A549 (cell line): Measurements from ENCODE around the gene CNTN5.

Source experiments
- EP300 ChIP-seq, 2 experiments: fragments of >200 bp; sonication (Bioruptor Twin); formaldehyde crosslinking; IDR thresholded peaks; 2 replicates in 1 of 2; 3 replicates in 1 of 2; pipeline ENCODE4 v1.6.1; 2016 to 2017
- KDM1A ChIP-seq: fragments of 200-600 bp; sonication (generic); IDR thresholded peaks from 2 replicates; pipeline ENCODE4 v1.6.1; 2016; ENCODE audit warnings: low read depth, mild to moderate bottlenecking
- MAZ ChIP-seq: fragments of 150-350 bp; IDR thresholded peaks from 2 replicates; pipeline ENCODE4 v1.6.1; 2014; ENCODE audit warnings: antibody characterized with exemption, low read depth, low read length, borderline replicate concordance
- MYC ChIP-seq: IDR thresholded peaks from 2 replicates; pipeline ENCODE4 v1.6.1; 2012; ENCODE audit warnings: mild to moderate bottlenecking, inconsistent platforms, low read length, improper control_type of control experiment, borderline replicate concordance
- POLR2A ChIP-seq: IDR thresholded peaks from 2 replicates; pipeline ENCODE4 v1.6.1; 2012; ENCODE audit warnings: mild to moderate bottlenecking, low read length
- RFX5 ChIP-seq: fragments of 450-650 bp; IDR thresholded peaks from 2 replicates; pipeline ENCODE4 v1.7.1; 2014; ENCODE audit warnings: antibody characterized with exemption, mild to moderate bottlenecking, moderate library complexity
- SREBF2 ChIP-seq: fragments of 450-650 bp; IDR thresholded peaks from 2 replicates; pipeline ENCODE4 v1.6.1; 2014; ENCODE audit warnings: mild to moderate bottlenecking, moderate library complexity
- TF ChIP-seq, protein P1 (sequence below): fragments of >200 bp; sonication (Bioruptor Twin); formaldehyde crosslinking; IDR thresholded peaks from 3 replicates; pipeline ENCODE4 v1.5.1; 2016
- TF ChIP-seq, protein P2 (sequence below): IDR thresholded peaks from 2 replicates; pipeline ENCODE4 v1.6.1; 2012
- TF ChIP-seq, protein P3 (sequence below): fragments of 250-450 bp; sonication (Bioruptor Pico); IDR thresholded peaks from 2 replicates; pipeline ENCODE4 v1.5.0; 2021; ENCODE audit warnings: mild to moderate bottlenecking, moderate library complexity, borderline replicate concordance

GRCh38 chr11:99281331-99281730 lies 260.6 kb downstream of the CNTN5 start:
- TF ChIP-seq, protein P1, sequence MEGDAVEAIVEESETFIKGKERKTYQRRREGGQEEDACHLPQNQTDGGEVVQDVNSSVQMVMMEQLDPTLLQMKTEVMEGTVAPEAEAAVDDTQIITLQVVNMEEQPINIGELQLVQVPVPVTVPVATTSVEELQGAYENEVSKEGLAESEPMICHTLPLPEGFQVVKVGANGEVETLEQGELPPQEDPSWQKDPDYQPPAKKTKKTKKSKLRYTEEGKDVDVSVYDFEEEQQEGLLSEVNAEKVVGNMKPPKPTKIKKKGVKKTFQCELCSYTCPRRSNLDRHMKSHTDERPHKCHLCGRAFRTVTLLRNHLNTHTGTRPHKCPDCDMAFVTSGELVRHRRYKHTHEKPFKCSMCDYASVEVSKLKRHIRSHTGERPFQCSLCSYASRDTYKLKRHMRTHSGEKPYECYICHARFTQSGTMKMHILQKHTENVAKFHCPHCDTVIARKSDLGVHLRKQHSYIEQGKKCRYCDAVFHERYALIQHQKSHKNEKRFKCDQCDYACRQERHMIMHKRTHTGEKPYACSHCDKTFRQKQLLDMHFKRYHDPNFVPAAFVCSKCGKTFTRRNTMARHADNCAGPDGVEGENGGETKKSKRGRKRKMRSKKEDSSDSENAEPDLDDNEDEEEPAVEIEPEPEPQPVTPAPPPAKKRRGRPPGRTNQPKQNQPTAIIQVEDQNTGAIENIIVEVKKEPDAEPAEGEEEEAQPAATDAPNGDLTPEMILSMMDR: no peak
- TF ChIP-seq SREBF2 (no peak), MYC (no peak), EP300 (IDR thresholded peaks at IDR 0.05) (no peak), KDM1A (no peak), RFX5 (no peak), POLR2A (no peak), MAZ (no peak)
- TF ChIP-seq, protein P2, sequence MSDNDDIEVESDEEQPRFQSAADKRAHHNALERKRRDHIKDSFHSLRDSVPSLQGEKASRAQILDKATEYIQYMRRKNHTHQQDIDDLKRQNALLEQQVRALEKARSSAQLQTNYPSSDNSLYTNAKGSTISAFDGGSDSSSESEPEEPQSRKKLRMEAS: no peak
- TF ChIP-seq, protein P3, sequence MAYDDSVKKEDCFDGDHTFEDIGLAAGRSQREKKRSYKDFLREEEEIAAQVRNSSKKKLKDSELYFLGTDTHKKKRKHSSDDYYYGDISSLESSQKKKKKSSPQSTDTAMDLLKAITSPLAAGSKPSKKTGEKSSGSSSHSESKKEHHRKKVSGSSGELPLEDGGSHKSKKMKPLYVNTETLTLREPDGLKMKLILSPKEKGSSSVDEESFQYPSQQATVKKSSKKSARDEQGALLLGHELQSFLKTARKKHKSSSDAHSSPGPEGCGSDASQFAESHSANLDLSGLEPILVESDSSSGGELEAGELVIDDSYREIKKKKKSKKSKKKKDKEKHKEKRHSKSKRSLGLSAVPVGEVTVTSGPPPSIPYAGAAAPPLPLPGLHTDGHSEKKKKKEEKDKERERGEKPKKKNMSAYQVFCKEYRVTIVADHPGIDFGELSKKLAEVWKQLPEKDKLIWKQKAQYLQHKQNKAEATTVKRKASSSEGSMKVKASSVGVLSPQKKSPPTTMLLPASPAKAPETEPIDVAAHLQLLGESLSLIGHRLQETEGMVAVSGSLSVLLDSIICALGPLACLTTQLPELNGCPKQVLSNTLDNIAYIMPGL: no peak
